ENCODE data around the gene ENG.

The ENG gene

DNA sequence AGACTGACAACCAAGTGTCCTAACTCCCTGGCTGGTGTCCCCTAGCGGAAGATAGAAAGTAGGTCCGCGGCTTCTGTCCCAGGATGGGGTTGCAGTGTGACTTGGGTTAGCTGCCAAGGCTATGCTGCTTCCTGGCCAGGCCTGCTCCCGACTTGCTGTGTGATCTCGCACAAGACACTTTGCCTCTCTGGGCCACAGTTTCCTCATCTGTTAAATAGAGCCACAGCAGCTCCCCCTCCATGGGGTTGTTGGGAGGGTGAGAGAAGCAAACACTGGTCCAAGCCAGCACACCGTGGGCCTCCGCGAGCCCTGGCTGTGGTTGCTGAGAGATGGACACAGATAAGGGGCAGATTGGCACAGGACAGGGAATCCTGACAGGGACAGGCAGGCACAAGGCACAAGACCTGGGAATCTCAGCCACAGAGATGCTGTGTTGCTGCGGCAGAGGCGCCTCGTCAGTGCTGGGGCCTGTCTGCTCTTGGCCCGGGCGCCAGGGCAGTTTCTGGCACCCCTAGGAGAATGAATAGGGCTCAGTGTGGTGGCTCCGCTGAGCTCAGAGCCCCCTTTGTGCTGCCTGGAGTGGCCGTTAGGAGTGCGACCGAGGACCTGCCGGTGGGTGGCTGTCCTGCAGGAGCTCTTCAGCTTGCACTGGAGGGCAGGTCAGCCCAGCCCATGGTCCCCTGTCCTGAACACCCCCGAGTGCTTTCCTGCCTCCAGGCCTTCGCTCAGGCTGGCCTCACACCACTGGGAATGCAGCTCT lies 74.2 kb downstream of the ENG start:
- TF ChIP-seq TSHZ2 (CRISPR knock-in tag; IDR thresholded peaks at IDR 0.05) = no peak
- TF ChIP-seq, protein P1, sequence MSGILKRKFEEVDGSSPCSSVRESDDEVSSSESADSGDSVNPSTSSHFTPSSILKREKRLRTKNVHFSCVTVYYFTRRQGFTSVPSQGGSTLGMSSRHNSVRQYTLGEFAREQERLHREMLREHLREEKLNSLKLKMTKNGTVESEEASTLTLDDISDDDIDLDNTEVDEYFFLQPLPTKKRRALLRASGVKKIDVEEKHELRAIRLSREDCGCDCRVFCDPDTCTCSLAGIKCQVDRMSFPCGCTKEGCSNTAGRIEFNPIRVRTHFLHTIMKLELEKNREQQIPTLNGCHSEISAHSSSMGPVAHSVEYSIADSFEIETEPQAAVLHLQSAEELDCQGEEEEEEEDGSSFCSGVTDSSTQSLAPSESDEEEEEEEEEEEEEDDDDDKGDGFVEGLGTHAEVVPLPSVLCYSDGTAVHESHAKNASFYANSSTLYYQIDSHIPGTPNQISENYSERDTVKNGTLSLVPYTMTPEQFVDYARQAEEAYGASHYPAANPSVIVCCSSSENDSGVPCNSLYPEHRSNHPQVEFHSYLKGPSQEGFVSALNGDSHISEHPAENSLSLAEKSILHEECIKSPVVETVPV (CRISPR knock-in tag; IDR thresholded peaks at IDR 0.05) = no peak
- TF ChIP-seq ARNTL (CRISPR knock-in tag; IDR thresholded peaks at IDR 0.05; ENCODE audit: borderline replicate concordance, low read depth) = no peak
- TF ChIP-seq POU6F1 (CRISPR knock-in tag; IDR thresholded peaks at IDR 0.05; ENCODE audit: borderline replicate concordance, low read depth) = no peak
- TF ChIP-seq ZFP3 (CRISPR knock-in tag; IDR thresholded peaks at IDR 0.05) = no peak
- no peak for TF ChIP-seq TCF4 (CRISPR knock-in tag; IDR thresholded peaks at IDR 0.05; ENCODE audit: borderline replicate concordance)
- no peak for TF ChIP-seq PATZ1 (CRISPR knock-in tag; IDR thresholded peaks at IDR 0.05; ENCODE audit: borderline replicate concordance)
- TF ChIP-seq, protein P2, sequence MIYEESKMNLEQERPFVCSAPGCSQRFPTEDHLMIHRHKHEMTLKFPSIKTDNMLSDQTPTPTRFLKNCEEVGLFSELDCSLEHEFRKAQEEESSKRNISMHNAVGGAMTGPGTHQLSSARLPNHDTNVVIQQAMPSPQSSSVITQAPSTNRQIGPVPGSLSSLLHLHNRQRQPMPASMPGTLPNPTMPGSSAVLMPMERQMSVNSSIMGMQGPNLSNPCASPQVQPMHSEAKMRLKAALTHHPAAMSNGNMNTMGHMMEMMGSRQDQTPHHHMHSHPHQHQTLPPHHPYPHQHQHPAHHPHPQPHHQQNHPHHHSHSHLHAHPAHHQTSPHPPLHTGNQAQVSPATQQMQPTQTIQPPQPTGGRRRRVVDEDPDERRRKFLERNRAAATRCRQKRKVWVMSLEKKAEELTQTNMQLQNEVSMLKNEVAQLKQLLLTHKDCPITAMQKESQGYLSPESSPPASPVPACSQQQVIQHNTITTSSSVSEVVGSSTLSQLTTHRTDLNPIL (CRISPR knock-in tag; IDR thresholded peaks at IDR 0.05; ENCODE audit: low read depth) = no peak
- no peak for TF ChIP-seq ESRRG (CRISPR knock-in tag; IDR thresholded peaks at IDR 0.05)
- TF ChIP-seq CSDC2 (CRISPR knock-in tag; IDR thresholded peaks at IDR 0.05) = no peak
- TF ChIP-seq ISL1 (CRISPR knock-in tag; IDR thresholded peaks at IDR 0.05) = no peak
- no peak for TF ChIP-seq ZNF565 (CRISPR knock-in tag; conservative IDR thresholded peaks at IDR 0.05; ENCODE audit: low read depth)
- no peak for TF ChIP-seq GLIS3 (CRISPR knock-in tag; IDR thresholded peaks at IDR 0.05)
- no peak for TF ChIP-seq OSR1 (CRISPR knock-in tag; IDR thresholded peaks at IDR 0.05)
- ATAC-seq = no peak

DNA sequence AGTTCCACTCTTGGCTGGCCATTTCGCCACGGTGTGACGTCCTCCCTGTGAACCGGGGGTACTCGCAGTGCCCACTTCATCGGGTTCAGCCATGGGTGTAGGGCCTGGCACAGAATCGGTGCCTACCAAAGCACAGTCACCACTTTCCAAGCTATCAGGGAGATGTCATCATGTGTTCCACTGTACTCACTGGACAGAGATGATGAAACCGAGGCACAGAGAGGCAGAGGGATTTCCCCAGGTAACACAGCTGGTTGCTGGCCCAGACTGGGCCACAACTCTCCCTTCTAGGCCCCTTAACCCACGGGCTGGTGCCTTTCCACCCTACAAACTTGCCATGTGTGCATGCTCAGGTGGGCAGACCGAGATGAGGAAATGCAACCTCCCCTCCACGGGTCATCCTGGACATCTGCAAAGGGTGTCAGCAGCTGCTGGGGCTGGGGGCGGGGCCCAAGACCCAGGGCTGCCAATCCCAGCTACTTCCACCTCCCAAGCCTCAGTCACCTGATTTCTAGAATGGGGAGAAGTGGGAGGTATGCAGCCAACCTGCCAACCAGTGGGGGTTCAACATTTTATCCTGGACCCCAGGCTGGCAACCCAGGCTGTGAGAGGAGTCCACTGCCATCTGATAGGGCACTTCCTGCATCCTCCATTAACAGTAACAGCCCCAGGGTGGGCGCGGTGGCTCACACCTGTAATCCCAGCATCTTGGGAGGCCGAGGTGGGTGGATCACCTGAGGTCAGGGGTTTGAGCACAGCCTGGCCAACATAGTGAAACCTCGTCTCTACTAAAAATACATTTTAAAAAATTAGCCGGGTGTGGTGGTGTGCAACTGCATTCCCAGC lies 75.1 kb downstream of the ENG start:
- TF ChIP-seq POU6F1 (CRISPR knock-in tag; IDR thresholded peaks at IDR 0.05; ENCODE audit: borderline replicate concordance, low read depth) = no peak
- TF ChIP-seq ZFP3 (CRISPR knock-in tag; IDR thresholded peaks at IDR 0.05) = no peak
- TF ChIP-seq ZNF8 (CRISPR knock-in tag; IDR thresholded peaks at IDR 0.05) = no peak
- TF ChIP-seq ZFP30 (CRISPR knock-in tag; IDR thresholded peaks at IDR 0.05) = no peak
- no peak for TF ChIP-seq PPARA (CRISPR knock-in tag; IDR thresholded peaks at IDR 0.05; ENCODE audit: borderline replicate concordance)
- no peak for ATAC-seq

All from SK-N-SH treated with all-trans-retinoic acid at 6 μM for 48 hours (cell line).